GM21576 (cell line): ENCODE data around the gene ANKRD50.

ENCODE experiments used
- ATAC-seq: cut with Tn5 transposase; IDR thresholded peaks from one replicate; pipeline ENCODE4 v1.9.1; 2021; ENCODE audit warnings: mild to moderate bottlenecking, moderate library complexity; ENCODE audit not compliant: unreplicated experiment

Gene ANKRD50

GRCh38 chr4:124712372-124713184 is at the start of gene ANKRD50:
TSS of gene ANKRD50 (minus strand) at chr4:124712732. CDS start at chr4:124710511, 2,221 bp downstream.
- peak; percentile 64 for ATAC-seq

- ATAC-seq: no peak
These were observed 44.6 kb upstream of the ANKRD50 start for GRCh38 chr4:124757126-124757525.

GRCh38 chr4:124754681-124755080 is 42.1 kb upstream of the ANKRD50 start:
- no peak for ATAC-seq

GRCh38 chr4:124753941-124754581 is 41.5 kb upstream of the ANKRD50 start:
- ATAC-seq: no peak

- ATAC-seq: no peak
These were observed 36.9 kb upstream of the ANKRD50 start for GRCh38 chr4:124749421-124749820.

GRCh38 chr4:124748965-124749364 is 36.4 kb upstream of the ANKRD50 start:
- ATAC-seq: no peak

GRCh38 chr4:124745985-124746801 is 33.7 kb upstream of the ANKRD50 start:
- no peak for ATAC-seq

- no peak for ATAC-seq
These were observed 31.2 kb upstream of the ANKRD50 start for GRCh38 chr4:124743711-124744110.

GRCh38 chr4:124740501-124740900 is 28.0 kb upstream of the ANKRD50 start:
- ATAC-seq: no peak

- no peak for ATAC-seq
These were observed 26.5 kb upstream of the ANKRD50 start for GRCh38 chr4:124738994-124739393.

- ATAC-seq: no peak
These were observed 25.1 kb upstream of the ANKRD50 start for GRCh38 chr4:124737619-124738018.

- no peak for ATAC-seq
These were observed 24.0 kb upstream of the ANKRD50 start for GRCh38 chr4:124736526-124736925.

GRCh38 chr4:124727331-124727890 is 14.9 kb upstream of the ANKRD50 start:
- ATAC-seq: no peak

- no peak for ATAC-seq
These were observed 13.7 kb upstream of the ANKRD50 start for GRCh38 chr4:124726269-124726668.

GRCh38 chr4:124722071-124722470 is 9.5 kb upstream of the ANKRD50 start:
- ATAC-seq: no peak

GRCh38 chr4:124717101-124717500 is 4.6 kb upstream of the ANKRD50 start:
- ATAC-seq: no peak

- ATAC-seq: peak; percentile 38
These were observed 657 bp upstream of the ANKRD50 start for GRCh38 chr4:124713185-124713592.

GRCh38 chr4:124711471-124712371 is 811 bp downstream of the ANKRD50 start:
- peak; percentile 33 for ATAC-seq

GRCh38 chr4:124710911-124711310 is 1.6 kb downstream of the ANKRD50 start:
- no peak for ATAC-seq
